OCI-LY3 (cell line): ENCODE measurements around the gene C3orf80.

Experiments used
- H2AFZ ChIP-seq: fragments of 200-600, 300-600 bp; shearing (Covaris generic); 2 replicates; pipeline ENCODE4 v1.6.0; 2014; ENCODE audit warnings: antibody characterized with exemption, low read depth, low read length
- H3K27ac ChIP-seq: fragments of 200-600, 300-600 bp; sonication (generic); 2 replicates; pipeline ENCODE4 v1.5.1; 2014; ENCODE audit warnings: mild to moderate bottlenecking, low read length, moderate library complexity, mixed read lengths
- H3K27me3 ChIP-seq: fragments of 200-600, 300-600 bp; sonication (generic); 2 replicates; pipeline ENCODE4 v1.6.1; 2014; ENCODE audit warnings: low read depth, low read length, mixed read lengths
- H3K36me3 ChIP-seq: fragments of 200-600, 300-600 bp; sonication (generic); replicated peaks from 2 replicates; pipeline ENCODE3; 2014; ENCODE audit warnings: low read depth, low read length, mixed read lengths
- H3K4me1 ChIP-seq: fragments of 300-600, 200-600 bp; sonication (generic); 2 replicates; pipeline ENCODE4 v1.6.1; 2014; ENCODE audit warnings: low read length, mixed read lengths
- H3K4me2 ChIP-seq: fragments of 200-600, 300-600 bp; sonication (generic); 2 replicates; pipeline ENCODE4 v1.6.1; 2014; ENCODE audit warnings: low read length, mixed read lengths
- H3K4me3 ChIP-seq: fragments of 300-600, 200-600 bp; sonication (generic); 2 replicates; pipeline ENCODE4 v1.5.1; 2014; ENCODE audit warnings: antibody characterized with exemption, mild to moderate bottlenecking, low read length, moderate library complexity
- H3K79me2 ChIP-seq: fragments of 300-600, 200-600 bp; shearing (Covaris generic); 2 replicates; pipeline ENCODE4 v1.6.1; 2014; ENCODE audit warnings: mild to moderate bottlenecking, low read length, mixed read lengths
- H3K9ac ChIP-seq: fragments of 300-600, 200-600 bp; shearing (Covaris generic); 2 replicates; pipeline ENCODE4 v1.6.0; 2014; ENCODE audit warnings: mild to moderate bottlenecking, low read length, moderate library complexity
- H3K9me3 ChIP-seq: fragments of 200-600, 300-600 bp; shearing (Covaris generic); 2 replicates; pipeline ENCODE4 v1.6.1; 2014; ENCODE audit warnings: low read length, mixed read lengths; ENCODE audit not compliant: insufficient read depth
- H4K20me1 ChIP-seq: fragments of 200-600, 300-600 bp; sonication (generic); 2 replicates; pipeline ENCODE4 v1.6.1; 2016; ENCODE audit warnings: low read length, mixed read lengths; ENCODE audit not compliant: insufficient read depth
- EZH2phosphoT487 ChIP-seq: fragments of 200-600 bp; shearing (Covaris generic); IDR thresholded peaks from 2 replicates; pipeline ENCODE4 v1.6.1; 2018; ENCODE audit warnings: antibody characterized with exemption, mixed run types, low read depth
- TF ChIP-seq, protein P1 (sequence below): fragments of 200-600, 300-600 bp; sonication (generic); IDR thresholded peaks from 2 replicates; pipeline ENCODE4 v1.5.1; 2014; ENCODE audit warnings: antibody characterized with exemption, low read length, low read depth

Gene C3orf80

DNA sequence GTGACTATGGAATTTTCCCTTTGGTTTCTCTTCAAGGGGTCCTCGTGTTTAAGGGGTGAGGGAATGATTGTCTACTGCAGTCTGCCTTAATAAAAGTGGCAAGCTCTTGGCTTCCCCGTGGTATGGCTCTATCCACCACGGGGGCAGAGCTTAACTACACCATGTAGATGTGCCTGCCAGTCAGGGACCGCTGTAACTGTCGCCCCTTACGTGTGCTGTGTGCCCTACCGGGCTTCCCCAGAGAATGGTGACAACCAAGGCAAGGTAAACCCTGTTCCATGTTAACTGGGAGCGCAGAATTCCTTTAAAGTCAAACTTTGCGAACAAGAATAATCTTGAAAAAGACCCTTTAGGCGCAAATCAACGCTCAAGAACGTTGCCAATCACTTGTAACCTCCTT, 966 bp upstream of the C3orf80 start:
- Histone ChIP-seq H3K4me3 (no peak overlapping the region), H3K4me1 (no peaks in the 10 kb centered on the region), H3K9ac (no peak overlapping the region), H3K4me2 (no peak overlapping the region), H3K36me3 (no peaks in the 10 kb centered on the region), H4K20me1 (no peaks in the 10 kb centered on the region), H3K9me3 (no peaks in the 10 kb centered on the region), H3K27me3 (peaks cover 10% of the 10 kb centered on the region; the same call in 1 of the 2 replicates), H3K79me2 (no peaks in the 10 kb centered on the region), H2AFZ (no peak overlapping the region), H3K27ac (no peak overlapping the region)
- TF ChIP-seq EZH2phosphoT487, result no peak
- TF ChIP-seq, protein P1, sequence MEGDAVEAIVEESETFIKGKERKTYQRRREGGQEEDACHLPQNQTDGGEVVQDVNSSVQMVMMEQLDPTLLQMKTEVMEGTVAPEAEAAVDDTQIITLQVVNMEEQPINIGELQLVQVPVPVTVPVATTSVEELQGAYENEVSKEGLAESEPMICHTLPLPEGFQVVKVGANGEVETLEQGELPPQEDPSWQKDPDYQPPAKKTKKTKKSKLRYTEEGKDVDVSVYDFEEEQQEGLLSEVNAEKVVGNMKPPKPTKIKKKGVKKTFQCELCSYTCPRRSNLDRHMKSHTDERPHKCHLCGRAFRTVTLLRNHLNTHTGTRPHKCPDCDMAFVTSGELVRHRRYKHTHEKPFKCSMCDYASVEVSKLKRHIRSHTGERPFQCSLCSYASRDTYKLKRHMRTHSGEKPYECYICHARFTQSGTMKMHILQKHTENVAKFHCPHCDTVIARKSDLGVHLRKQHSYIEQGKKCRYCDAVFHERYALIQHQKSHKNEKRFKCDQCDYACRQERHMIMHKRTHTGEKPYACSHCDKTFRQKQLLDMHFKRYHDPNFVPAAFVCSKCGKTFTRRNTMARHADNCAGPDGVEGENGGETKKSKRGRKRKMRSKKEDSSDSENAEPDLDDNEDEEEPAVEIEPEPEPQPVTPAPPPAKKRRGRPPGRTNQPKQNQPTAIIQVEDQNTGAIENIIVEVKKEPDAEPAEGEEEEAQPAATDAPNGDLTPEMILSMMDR, result no peak

DNA sequence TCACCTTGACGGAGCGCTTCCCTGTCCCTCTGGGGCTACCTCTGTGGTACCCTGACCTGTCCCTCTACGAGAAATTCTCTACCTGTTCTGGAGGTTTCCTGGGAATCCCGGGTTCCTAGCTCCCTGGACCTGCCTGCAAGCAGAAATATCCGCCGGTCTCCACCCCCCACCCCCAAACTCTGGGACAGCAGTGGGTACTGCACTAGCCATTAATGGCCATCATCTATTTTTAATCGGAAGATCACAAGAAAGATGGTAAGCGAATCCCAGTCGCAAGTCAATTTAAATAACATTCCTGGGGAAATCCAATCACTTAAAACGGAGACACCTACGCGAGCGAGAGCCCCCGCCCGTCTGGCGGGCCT, 429 bp upstream of the C3orf80 start:
- peak overlapping the region; percentile 75; the same call in 1 of the 2 replicates for H2AFZ ChIP-seq
- H3K4me3 ChIP-seq, result peak overlapping the region; percentile 85
- peaks cover 10% of the 10 kb centered on the region; the same call in 1 of the 2 replicates for H3K27me3 ChIP-seq
- H3K79me2 ChIP-seq, result no peaks in the 10 kb centered on the region
- no peaks in the 10 kb centered on the region for H3K36me3 ChIP-seq
- H3K4me1 ChIP-seq, result no peaks in the 10 kb centered on the region
- peak overlapping the region; percentile 73 for H3K9ac ChIP-seq
- no peaks in the 10 kb centered on the region for H3K9me3 ChIP-seq
- H4K20me1 ChIP-seq, result no peaks in the 10 kb centered on the region
- TF ChIP-seq, protein P1, result no peak
- TF ChIP-seq EZH2phosphoT487, result no peak
- peak overlapping the region; percentile 71 for H3K4me2 ChIP-seq
- no peak overlapping the region for H3K27ac ChIP-seq

DNA sequence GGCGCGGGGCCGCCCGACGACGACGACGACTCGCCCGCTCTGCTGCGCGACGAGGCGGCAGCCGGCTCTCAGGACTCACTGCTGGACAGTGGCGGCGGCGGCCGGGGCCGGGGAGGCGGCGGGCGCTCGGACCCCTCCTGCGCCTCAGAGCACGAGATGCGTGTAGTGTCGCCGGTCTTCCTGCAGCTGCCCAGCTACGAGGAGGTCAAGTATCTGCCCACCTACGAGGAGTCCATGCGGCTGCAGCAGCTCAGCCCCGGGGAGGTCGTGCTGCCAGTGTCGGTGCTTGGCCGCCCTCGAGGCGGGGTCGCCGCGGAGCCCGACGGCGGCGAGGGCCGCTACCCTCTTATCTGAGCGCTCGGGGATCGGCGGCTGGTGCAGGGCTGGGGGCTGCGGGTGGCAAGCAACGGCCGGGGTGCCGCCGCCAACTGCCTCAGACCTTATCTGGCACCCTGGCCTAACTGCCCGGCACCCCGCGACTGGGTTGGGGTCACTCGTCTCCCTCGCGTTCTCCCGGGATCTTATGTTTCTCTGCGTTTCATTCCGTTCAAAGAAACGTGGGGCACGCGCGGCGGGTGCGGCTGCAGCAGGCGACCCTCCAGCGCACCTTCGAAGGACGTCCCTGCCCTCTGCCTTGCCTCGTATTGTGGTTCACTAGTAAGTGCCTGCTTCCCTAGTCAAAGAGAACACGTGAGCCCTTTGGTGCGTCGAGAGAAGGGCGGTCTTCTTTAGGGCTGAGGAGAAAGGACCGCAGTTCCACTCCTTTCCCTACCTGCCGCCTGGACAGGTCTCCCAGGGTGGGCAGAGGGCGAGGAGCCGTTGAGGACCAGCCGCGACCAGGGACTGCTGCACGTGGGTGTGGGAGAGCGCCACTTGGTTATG, 1.0 kb downstream of the C3orf80 start:
- H3K4me3 ChIP-seq, result peak overlapping the region; percentile 85; the same call in 1 of the 2 replicates
- no peak overlapping the region for H2AFZ ChIP-seq
- H3K4me1 ChIP-seq, result no peaks in the 10 kb centered on the region
- H3K9ac ChIP-seq, result no peak overlapping the region
- H3K79me2 ChIP-seq, result no peaks in the 10 kb centered on the region
- no peaks in the 10 kb centered on the region for H4K20me1 ChIP-seq
- TF ChIP-seq, protein P1, result no peak
- TF ChIP-seq EZH2phosphoT487, result no peak
- H3K9me3 ChIP-seq, result no peaks in the 10 kb centered on the region
- peak overlapping the region; percentile 71; the same call in 1 of the 2 replicates for H3K4me2 ChIP-seq
- H3K27me3 ChIP-seq, result 0 out of 2 replicates have a peak, but pooled peaks cover 8% of the 10 kb centered on the region
- no peak overlapping the region for H3K27ac ChIP-seq
- no peaks in the 10 kb centered on the region for H3K36me3 ChIP-seq

DNA sequence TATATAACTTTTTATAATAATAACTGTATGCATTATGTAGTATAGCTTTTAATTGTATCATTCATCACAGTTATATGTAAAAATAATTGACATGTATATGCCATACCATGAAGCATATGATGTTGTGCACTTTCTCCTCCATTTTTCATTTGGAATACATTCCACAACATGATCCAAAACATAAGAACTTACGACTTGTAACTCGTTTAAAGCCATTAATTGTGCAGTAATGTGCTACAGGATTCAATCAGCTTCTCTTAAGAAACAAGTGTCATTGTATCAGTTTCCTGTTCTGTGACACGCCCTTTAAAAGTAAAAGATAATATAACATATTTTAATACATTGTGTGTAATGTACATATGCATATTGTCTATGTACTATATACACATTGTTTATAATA, 2.2 kb downstream of the C3orf80 start:
- Histone ChIP-seq H3K9ac (no peak overlapping the region), H3K36me3 (no peaks in the 10 kb centered on the region), H3K79me2 (no peaks in the 10 kb centered on the region), H3K27me3 (0 out of 2 replicates have a peak, but pooled peaks cover 8% of the 10 kb centered on the region), H4K20me1 (no peaks in the 10 kb centered on the region), H3K27ac (no peak overlapping the region), H3K4me1 (no peaks in the 10 kb centered on the region), H3K9me3 (no peaks in the 10 kb centered on the region), H3K4me2 (no peak overlapping the region), H3K4me3 (no peak overlapping the region), H2AFZ (no peak overlapping the region)
- no peak for TF ChIP-seq EZH2phosphoT487
- TF ChIP-seq, protein P1, result no peak
